HCT116 (cell line): ENCODE results near the gene KXD1. TPM values are rescaled to one million over a fixed set of nuclear protein-coding genes. Genes with fewer than 3 reads are reported as not detected.

Experiments
- ATAC-seq: fragments of 200-7000 bp; cut with Tn5 transposase; 2 replicates; pipeline ENCODE4 v1.9.1; 2020; ENCODE audit warnings: mild to moderate bottlenecking, moderate library complexity
- BruUV-seq: library from RNA; stranded (reverse); fragments of 400-500 nt; replicated peaks from 2 replicates; lab custom pipeline; 2021; lab: Mats Ljungman, UMichigan
- CTCF ChIA-PET: fragments of 300-600 bp; sonication (Branson Sonifier 250); formaldehyde crosslinking; loops from one replicate; lab custom pipeline; 2021; ENCODE audit warnings: antibody characterized with exemption; lab: Charles Lee
- POLR2A ChIA-PET: fragments of 300-600, 350-600 bp; sonication (Branson Sonifier 250); formaldehyde crosslinking; loops from one replicate; lab custom pipeline; 2021; ENCODE audit warnings: antibody characterized with exemption; lab: Charles Lee
- RAD21 ChIA-PET, 2 experiments: fragments of 300-600 bp; sonication (Branson Sonifier 250); formaldehyde crosslinking; loops; one replicate each; lab custom pipeline; 2023; ENCODE audit warnings: low total read pairs in 2 of 2; ENCODE audit not compliant: uncharacterized antibody in 2 of 2, unreplicated experiment in 2 of 2, low non-redundant PET in 1 of 2; lab: Charles Lee
- DNase-seq: peaks from one replicate; pipeline ENCODE4 v3.0.0-alpha.2; 2010; ENCODE audit warnings: low read depth, low spot score
- H2AFZ ChIP-seq: fragments of 200-600 bp; shearing (Covaris generic), sonication (generic); 2 replicates; pipeline ENCODE4 v1.6.1; 2017; ENCODE audit warnings: low read depth, mixed run types, mixed read lengths, antibody characterized with exemption, low read length; ENCODE audit not compliant: poor library complexity, severe bottlenecking
- H3K27ac ChIP-seq: 2 replicates; pipeline ENCODE4 v1.5.1; 2012; ENCODE audit warnings: low read depth, low read length
- H3K27me3 ChIP-seq: fragments of 200-600 bp; sonication (generic); 2 replicates; pipeline ENCODE4 v1.6.1; 2016; ENCODE audit warnings: mixed run types, low read length, mixed read lengths; ENCODE audit not compliant: insufficient read depth
- H3K36me3 ChIP-seq, 2 experiments: fragments of 200-500 bp in 1 of 2; fragments of 200-600 bp in 1 of 2; sonication (Bioruptor generic) in 1 of 2; sonication (generic) in 1 of 2; 2 replicates each; pipeline versions ENCODE4 v1.5.1 to v1.6.1; 2014 to 2016; ENCODE audit warnings: low read length in 2 of 2, inconsistent platforms in 1 of 2, mixed read lengths in 1 of 2, mixed run types in 1 of 2; ENCODE audit not compliant: insufficient read depth in 2 of 2, control insufficient read depth in 1 of 2
- H3K4me1 ChIP-seq, 2 experiments: fragments of 200-600 bp in 1 of 2; sonication (generic) in 1 of 2; 2 replicates each; pipeline versions ENCODE4 v1.5.1 to v1.6.1; 2012 to 2017; ENCODE audit warnings: low read length in 2 of 2, inconsistent platforms in 1 of 2, mild to moderate bottlenecking in 1 of 2, mixed read lengths in 1 of 2, mixed run types in 1 of 2, moderate library complexity in 1 of 2; ENCODE audit not compliant: insufficient read depth in 2 of 2, control insufficient read depth in 1 of 2
- H3K4me2 ChIP-seq: fragments of 200-600 bp; sonication (generic); 2 replicates; pipeline ENCODE4 v1.6.1; 2017; ENCODE audit warnings: mixed run types, low read length, mixed read lengths
- H3K4me3 ChIP-seq, 2 experiments: fragments of 200-600 bp in 1 of 2; sonication (generic) in 1 of 2; replicated peaks in 1 of 2; 2 replicates each; pipeline ENCODE4 v1.5.1; 2011 to 2016; ENCODE audit warnings: low read length in 2 of 2, control low read depth in 1 of 2, low read depth in 1 of 2, mild to moderate bottlenecking in 1 of 2, mixed read lengths in 1 of 2, mixed run types in 1 of 2
- H3K79me2 ChIP-seq: fragments of 200-600 bp; sonication (generic); 2 replicates; pipeline ENCODE4 v1.6.1; 2017; ENCODE audit warnings: mild to moderate bottlenecking, mixed run types, low read length, moderate library complexity, mixed read lengths; ENCODE audit not compliant: insufficient read depth
- H3K9ac ChIP-seq: fragments of 200-600 bp; sonication (generic); 2 replicates; pipeline ENCODE4 v1.6.1; 2016; ENCODE audit warnings: low read length, mixed read lengths
- H3K9me2 ChIP-seq: fragments of 200-600 bp; sonication (generic), shearing (Covaris generic); 2 replicates; pipeline ENCODE4 v1.6.1; 2017; ENCODE audit warnings: mixed run types, mild to moderate bottlenecking, moderate library complexity; ENCODE audit not compliant: insufficient read depth
- H3K9me3 ChIP-seq, 2 experiments: fragments of 200-500 bp in 1 of 2; fragments of 200-600 bp in 1 of 2; sonication (Bioruptor generic) in 1 of 2; sonication (generic) in 1 of 2; 2 replicates each; pipeline ENCODE4 v1.6.1; 2014 to 2017; ENCODE audit warnings: low read length in 2 of 2, mixed read lengths in 2 of 2, inconsistent platforms in 1 of 2, low read depth in 1 of 2, mild to moderate bottlenecking in 1 of 2, mixed run types in 1 of 2, moderate library complexity in 1 of 2; ENCODE audit not compliant: control insufficient read depth in 1 of 2, insufficient read depth in 1 of 2
- H4K20me1 ChIP-seq: fragments of 200-600 bp; sonication (generic), shearing (Covaris generic); 2 replicates; pipeline ENCODE4 v1.6.1; 2017; ENCODE audit warnings: mixed run types, mild to moderate bottlenecking, moderate library complexity; ENCODE audit not compliant: insufficient read depth
- CBX3 ChIP-seq: IDR thresholded peaks from 2 replicates; pipeline ENCODE4 v1.6.1; 2012; ENCODE audit warnings: low read depth
- CEBPB ChIP-seq: IDR thresholded peaks from 2 replicates; pipeline ENCODE4 v1.6.1; 2012; ENCODE audit warnings: low read depth
- EGR1 ChIP-seq: IDR thresholded peaks from 2 replicates; pipeline ENCODE4 v1.6.1; 2012; ENCODE audit warnings: low read depth
- ELF1 ChIP-seq: IDR thresholded peaks from 2 replicates; pipeline ENCODE4 v1.6.1; 2012; ENCODE audit warnings: low read depth, borderline replicate concordance
- EZH2 ChIP-seq: fragments of 200-600 bp; sonication (generic); IDR thresholded peaks from 2 replicates; pipeline ENCODE4 v1.6.1; 2017; ENCODE audit warnings: antibody characterized with exemption, mixed run types
- EZH2phosphoT487 ChIP-seq: fragments of 200-600 bp; IDR thresholded peaks from 2 replicates; pipeline ENCODE4 v1.6.1; 2018; ENCODE audit warnings: antibody characterized with exemption, borderline replicate concordance
- FOSL1 ChIP-seq: IDR thresholded peaks from 2 replicates; pipeline ENCODE4 v1.6.1; 2012; ENCODE audit warnings: low read depth
- JUND ChIP-seq: IDR thresholded peaks from 2 replicates; pipeline ENCODE4 v1.6.1; 2012
- POLR2A ChIP-seq: IDR thresholded peaks from 2 replicates; pipeline ENCODE4 v1.7.0; 2011; ENCODE audit warnings: borderline replicate concordance; ENCODE audit not compliant: insufficient read depth, insufficient read length; ENCODE audit errors: extremely low read depth
- RAD21 ChIP-seq: IDR thresholded peaks from 2 replicates; pipeline ENCODE4 v1.6.1; 2012; ENCODE audit warnings: low read depth, mild to moderate bottlenecking
- REST ChIP-seq: IDR thresholded peaks from 2 replicates; pipeline ENCODE4 v1.6.1; 2012; ENCODE audit warnings: low read depth
- SP1 ChIP-seq: IDR thresholded peaks from 2 replicates; pipeline ENCODE4 v1.6.1; 2012; ENCODE audit warnings: low read depth
- SRF ChIP-seq: IDR thresholded peaks from 2 replicates; pipeline ENCODE4 v1.6.1; 2012; ENCODE audit warnings: low read depth
- TCF7L2 ChIP-seq: IDR thresholded peaks from 2 replicates; pipeline ENCODE4 v1.7.0; 2011; ENCODE audit warnings: borderline replicate concordance, inconsistent platforms; ENCODE audit not compliant: insufficient read depth, insufficient read length; ENCODE audit errors: extremely low read depth
- ZBTB33 ChIP-seq: IDR thresholded peaks from 2 replicates; pipeline ENCODE4 v1.6.1; 2011; ENCODE audit warnings: mild to moderate bottlenecking, low read length, moderate library complexity; ENCODE audit not compliant: insufficient replicate concordance; ENCODE audit errors: extremely low read depth
- ZFX ChIP-seq: fragments of 450-650 bp; IDR thresholded peaks from 2 replicates; pipeline ENCODE4 v1.6.1; 2017
- intact Hi-C: fragments of 100-400 bp; cut with micrococcal nuclease; formaldehyde crosslinking; loops from 2 replicates; pipeline ENCODE4 v1.10.0; 2022
- total RNA-seq: library from RNA; stranded (reverse); gene quantifications from one replicate; pipeline ENCODE4 v1.2.1, GENCODE V29; 2021; ENCODE audit not compliant: unreplicated experiment
- TF ChIP-seq, protein P1 (sequence below): IDR thresholded peaks from 2 replicates; pipeline ENCODE4 v1.6.1; 2012

The KXD1 gene
- total RNA-seq, 1 experiment from 2014 or later = 139 TPM

DNA sequence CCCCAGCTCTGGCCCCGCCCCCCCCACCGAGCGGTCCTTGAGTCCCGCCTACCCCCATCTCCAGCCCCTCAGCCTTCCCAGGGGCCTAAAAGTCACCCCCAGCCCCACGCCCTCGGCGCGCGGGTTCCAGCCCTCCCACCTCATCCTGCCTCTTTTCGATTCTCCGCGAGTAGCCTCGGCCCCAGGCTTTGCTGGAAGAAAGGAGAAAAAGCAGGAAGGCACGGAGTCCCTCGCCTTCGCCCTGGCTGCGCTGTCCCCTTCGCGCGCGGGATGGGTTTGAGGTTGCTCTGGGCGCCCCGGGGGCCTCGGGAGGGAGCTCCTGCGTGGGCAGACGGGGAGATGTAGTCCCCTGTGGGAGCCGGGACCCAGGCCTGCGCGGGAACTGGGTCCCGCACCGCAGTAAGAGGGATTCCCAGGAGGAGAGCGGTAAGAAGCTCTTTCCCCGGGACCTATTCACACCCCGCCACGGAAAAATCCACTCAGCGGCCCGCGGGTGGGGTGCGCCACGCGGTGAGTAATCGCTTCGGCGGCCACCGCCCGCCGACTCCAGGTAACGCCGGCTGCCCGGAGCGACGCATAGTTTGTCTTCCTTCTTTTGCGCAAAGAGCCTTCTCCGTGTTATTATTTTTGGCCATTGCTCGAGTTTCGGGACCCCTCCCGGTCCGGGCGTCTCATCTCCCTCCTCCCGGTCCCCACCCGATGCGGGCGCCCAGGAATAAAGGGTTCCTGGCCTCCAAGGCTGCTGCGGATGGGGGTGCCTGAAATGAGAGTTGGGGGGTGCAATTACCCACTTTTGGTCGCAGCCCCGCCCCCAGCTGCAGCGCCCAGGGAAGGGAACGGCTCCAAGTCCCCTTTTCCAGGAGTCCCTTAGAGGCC is 49.8 kb downstream of the KXD1 start (continued):
- TF ChIP-seq ZBTB33 (no peak), JUND (no peak), TCF7L2 (no peak), SRF (no peak), CEBPB (no peak), CBX3 (no peak), EZH2phosphoT487 (no peak)
- TF ChIP-seq, protein P1, sequence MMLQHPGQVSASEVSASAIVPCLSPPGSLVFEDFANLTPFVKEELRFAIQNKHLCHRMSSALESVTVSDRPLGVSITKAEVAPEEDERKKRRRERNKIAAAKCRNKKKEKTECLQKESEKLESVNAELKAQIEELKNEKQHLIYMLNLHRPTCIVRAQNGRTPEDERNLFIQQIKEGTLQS = no peak

DNA sequence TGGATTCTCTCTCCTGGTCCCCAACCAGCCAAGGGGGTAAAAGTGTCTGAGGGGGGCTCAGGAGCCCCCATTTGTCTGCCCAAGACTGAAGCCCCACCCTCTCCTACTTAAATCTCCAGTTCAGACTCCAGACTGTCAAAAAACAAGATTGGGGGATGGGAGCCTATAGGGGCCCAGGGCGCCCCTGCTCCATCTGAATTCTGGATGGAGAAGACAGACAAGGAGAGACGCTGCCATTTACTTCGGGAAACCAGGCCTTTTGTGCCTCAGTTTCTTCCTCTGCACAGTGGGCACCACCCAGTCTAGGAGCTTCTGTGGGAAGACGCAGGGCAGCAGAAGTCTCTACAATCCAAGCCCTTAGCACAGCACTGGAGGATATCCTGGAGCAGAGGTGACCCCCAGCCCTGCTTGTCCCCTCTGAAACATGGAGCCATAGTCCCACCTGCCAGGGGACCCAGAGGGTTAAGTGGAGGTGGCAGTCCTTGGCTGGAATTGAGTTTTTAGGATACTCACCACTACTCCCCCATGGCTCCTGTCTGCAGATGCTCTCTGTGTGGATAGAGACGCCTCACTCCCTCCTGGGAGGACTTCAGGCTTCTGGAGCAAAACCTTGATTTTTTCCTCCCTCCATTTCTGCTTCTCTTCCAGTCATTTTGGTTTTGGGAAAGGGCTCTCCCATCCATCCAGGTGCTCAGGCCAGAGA is 50.6 kb downstream of the KXD1 start:
- intact Hi-C loops = no loop called here
- no peak for TF ChIP-seq FOSL1
- no peak for TF ChIP-seq POLR2A
- TF ChIP-seq ZFX = no peak
- no peak for TF ChIP-seq RAD21
- TF ChIP-seq TCF7L2 = no peak
- no peak for TF ChIP-seq EGR1
- no peak for TF ChIP-seq SRF
- TF ChIP-seq ELF1 = no peak
- no peak for TF ChIP-seq EZH2
- no peak for TF ChIP-seq REST
- TF ChIP-seq ZBTB33 = no peak
- no peak for TF ChIP-seq SP1

More for the DNA sequence above, 50.6 kb downstream of the KXD1 start:
- Histone ChIP-seq H3K79me2 (no peaks in the 10 kb centered on the region), H3K36me3 (no peaks in the 10 kb centered on the region), H3K9me2 (no peaks in the 10 kb centered on the region), H4K20me1 (no peaks in the 10 kb centered on the region), H3K27ac (no peak overlapping the region), H2AFZ (no peak overlapping the region), H3K27me3 (peaks cover 30% of the 10 kb centered on the region; the same call in 1 of the 2 replicates), H3K9me3 (no peaks in the 10 kb centered on the region), H3K4me1 (peaks cover 25 to 50% of the 10 kb centered on the region in 2 experiments), H3K4me2 (peak overlapping the region; percentile 99), H3K9ac (no peak overlapping the region), H3K4me3 (peak overlapping the region; percentile 53 to 65)
- BruUV-seq = no TSS peak
- RAD21 ChIA-PET = no interaction called here
- CTCF ChIA-PET = no interaction called here
- DNase-seq (no peak), ATAC-seq (no peak)
- POLR2A ChIA-PET = no interaction called here
